GOT3 (cell line): ENCODE data around the gene ZNF892.
"Not testable (repeated sequence)": the region's sequence is repeated elsewhere in the genome, so short reads cannot be mapped to it uniquely, and the experiment has no call there.

ENCODE experiments used
- DNase-seq: peaks from one replicate; lab custom pipeline; 2025; ENCODE audit warnings: mixed read lengths; lab: John Stamatoyannopoulos, UW

ZNF892 gene

DNA sequence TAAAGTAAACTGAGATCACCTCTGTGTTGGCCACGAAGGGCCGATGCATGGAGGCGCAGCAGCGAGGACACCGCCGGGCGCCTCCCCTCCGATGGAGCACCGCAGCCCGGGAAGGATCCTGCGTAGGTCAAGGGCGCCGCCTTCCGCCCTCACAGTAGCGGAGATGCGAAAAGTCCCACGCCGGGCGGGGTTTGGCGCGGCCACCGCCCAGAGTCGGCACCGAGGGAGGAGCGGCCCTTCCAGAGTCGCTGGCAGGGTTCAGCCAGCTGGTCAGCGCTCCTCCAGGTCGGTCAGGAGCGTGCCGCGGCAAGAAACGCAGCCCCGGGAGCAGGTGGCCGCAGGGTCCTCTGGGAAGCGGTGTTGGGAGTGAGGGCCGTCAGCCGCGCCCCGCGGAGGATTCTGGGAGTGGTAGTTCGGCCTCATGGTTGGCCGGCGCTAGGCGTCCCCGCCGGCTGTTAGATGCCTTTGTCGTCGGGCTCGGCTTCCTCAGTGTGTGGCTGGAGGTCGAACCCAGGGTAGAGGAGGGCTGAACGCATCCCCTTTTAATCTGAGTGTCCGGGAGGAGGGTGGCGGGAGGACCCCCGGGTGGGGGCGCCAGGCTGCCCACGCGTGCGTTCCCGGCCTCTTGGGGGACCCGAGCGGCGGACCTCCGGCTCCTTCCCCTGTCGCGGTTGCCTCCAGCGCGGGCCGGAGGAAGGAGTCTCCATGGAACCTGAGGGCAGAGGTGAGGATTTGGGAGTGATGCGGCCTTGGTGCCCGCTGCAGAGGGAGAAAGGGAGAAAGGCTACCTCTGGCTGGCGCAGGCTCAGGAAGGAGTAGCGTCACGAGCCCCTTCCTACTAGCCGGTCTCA, at the start of gene ZNF892:
TSS of gene ZNF892 (plus strand) at position 411 of the 851 bp plus-strand sequence. CDS start at position 706, 295 bp downstream.
- peak; percentile 35 for DNase-seq

DNA sequence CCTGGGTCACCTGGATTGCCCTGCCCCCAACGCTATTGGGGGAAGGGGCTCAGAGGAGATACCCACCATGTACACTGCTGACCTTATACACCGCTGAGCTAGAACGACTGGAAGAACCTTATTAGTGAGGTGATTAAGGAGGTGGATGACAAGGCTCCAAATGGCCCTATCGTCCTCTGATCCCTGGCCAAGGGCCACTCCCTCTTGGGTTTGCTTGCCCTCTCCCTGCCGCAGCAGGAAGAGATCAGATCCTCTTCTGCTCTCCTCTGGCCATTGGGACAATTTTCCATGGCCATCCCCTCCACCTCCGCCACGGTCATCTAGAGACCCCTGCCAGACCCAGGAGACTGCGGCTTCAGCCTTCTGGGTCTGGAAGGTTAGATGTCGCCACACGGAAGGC, 48.9 kb upstream of the ZNF892 start:
- DNase-seq, result no peak

DNA sequence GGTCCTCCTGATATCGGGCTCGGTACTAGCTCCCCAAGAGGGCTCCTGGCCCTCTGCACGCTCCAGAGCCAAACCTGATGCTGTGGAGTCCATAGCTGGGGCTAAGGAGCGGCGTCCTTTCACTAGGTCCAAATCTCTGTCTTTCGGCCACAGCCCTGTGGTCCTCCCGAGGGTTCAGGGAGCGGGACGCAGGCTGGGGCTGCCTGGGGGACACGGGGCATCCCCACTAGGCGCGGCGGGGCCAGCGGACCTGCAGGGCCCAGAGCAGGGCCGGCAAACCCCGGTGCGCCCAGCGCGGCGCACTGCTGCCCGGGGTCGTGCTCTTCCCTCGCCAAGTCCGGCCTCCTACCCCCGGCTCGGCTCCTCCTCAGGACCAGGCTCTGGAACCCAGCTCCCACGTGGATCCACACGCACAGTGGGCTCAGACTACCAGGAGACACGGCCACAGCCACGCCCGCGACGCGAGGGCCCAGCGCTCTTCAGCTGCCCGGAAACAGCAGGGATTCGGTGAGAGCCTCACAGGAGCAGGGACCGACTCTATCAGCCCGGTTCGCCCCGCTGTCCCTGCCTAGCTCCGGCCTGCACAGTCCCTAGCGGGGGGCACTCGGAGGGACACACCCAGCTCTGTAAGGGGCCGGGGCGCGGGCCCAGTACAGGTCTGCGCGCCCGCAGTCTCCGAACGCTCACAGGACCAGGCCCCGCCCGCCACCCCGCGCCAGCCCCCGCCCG, 48.3 kb upstream of the ZNF892 start:
- DNase-seq, result peak; percentile 14

DNA sequence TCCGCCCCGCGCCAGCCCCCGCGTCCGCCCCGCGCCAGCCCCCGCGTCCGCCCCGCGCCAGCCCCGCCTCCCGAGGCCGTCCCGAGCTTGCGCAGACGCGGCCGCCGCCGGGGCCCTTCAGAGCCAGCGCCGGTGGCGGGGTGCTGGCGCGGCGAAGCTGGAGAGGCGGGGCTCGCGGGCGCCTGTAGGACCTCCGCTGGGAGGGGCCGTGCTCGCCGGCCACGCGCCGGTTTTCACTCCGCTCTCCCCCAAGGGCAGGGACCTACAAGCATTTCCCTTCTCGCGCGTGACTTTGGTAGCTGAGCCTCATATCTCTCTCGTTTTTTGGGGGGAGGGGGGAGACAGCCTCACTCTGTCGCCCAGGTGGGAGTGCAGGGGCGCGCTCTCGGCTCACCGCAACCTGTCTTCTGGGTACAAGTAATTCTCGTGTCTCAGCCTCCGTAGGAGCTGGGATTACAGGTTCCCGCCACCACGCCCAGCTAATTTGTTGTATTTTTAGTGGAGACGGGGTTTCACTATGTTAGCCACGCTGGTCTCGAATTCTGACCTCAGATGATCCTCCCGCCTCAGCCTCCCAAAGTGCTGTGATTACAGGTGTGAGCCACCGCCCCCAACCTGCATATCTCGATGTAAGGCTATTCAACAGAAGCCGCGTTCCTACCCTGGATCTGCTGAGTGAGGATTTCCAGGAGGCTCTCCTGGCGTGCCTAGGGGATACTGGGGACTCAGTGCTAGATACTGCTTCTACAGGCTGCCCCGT, 47.5 kb upstream of the ZNF892 start, which contains the start of gene ZNF514:
TSS of gene ZNF514 (minus strand) at position 159 of the 760 bp plus-strand sequence. CDS start 6,595 bp downstream, outside the sequence.
- DNase-seq, result peak; percentile 11

DNA sequence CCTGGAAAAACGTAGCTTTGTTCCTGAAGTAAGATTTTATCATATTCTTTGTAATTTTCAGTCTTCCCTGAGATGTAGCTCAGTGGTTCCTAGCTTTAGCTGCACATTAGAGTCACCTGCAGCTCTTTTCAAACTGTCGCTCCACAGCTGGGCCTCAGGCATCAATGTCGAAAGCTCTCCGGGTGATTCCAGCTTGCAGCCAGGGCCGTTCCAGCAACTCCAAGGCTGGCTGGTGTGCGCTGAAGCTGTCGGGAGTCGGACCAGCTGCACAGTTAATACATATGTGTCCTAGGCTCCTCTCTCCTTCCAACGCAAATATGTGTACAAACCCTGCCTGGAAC, 42.3 kb upstream of the ZNF892 start:
- DNase-seq, result no peak

DNA sequence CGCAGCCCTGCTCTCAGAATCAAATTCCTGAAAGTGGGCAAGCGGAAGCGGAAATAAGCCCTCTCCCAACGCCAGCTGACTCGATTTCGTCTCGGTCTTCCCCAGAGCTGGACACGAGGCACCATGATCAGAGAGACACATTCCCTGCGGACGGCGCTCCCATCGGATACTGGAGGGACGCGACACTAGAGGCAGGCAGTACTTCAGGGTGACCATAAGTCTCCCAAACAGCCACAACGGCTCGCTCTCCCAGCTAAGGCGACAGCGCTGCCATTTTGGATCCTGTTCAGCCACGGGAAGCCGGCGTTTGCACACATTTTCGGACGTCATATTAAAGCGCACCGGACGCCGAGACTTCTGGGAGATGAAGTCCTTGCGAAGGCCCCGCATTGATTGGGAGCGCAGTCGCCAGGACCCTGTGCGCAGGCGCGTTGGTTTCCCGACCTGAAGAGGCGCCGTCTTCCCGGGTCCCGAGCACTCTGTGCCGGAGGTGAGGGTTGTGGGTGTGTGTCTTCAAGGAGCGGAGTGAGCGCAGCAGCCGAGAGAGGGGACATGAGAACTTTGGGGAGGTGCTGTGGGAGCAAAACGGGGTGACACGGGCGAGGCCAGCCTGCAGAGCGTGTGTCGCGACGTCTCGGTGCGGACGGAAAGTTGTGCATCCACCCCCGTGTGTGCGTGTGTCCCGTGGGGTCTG, 41.8 kb upstream of the ZNF892 start, which contains the start of gene ZNF2:
TSS of gene ZNF2 (plus strand) at position 439 of the 694 bp plus-strand sequence. CDS start 10,418 bp downstream, outside the sequence.
- DNase-seq, result peak; percentile 81

DNA sequence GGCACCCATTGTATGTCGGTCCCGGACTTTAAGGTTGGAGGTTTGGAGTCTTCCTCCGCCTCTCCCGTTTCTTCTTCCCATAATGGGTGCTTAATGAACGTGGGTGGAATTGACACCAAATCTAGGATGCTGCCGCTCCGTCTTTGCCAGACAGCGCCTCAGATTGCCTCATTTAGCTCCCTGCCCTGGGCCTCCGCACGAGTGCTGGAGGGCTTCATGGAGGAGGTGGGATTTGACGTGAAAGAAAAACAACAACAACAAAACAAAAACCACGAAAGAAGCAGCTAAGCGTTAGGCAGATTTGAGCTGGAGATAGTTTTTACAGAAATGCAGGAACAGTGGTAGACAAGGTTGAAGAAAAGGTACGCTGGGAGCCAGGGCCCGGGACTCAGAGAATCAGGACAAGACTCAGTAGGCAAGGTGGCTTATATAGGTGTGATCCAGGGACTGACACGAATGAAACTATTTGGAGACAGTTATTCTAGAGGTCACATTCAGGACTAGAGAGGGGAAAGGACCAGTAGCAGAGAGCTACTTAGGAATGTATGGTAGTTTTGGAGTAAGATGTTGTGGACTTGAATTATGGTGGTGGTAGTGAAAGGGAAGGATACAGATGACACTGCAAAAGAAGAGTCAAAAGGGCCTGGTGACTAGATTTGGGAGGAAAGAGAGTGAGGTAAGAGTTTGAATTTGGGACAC, 41.1 kb upstream of the ZNF892 start:
- DNase-seq, result no peak

DNA sequence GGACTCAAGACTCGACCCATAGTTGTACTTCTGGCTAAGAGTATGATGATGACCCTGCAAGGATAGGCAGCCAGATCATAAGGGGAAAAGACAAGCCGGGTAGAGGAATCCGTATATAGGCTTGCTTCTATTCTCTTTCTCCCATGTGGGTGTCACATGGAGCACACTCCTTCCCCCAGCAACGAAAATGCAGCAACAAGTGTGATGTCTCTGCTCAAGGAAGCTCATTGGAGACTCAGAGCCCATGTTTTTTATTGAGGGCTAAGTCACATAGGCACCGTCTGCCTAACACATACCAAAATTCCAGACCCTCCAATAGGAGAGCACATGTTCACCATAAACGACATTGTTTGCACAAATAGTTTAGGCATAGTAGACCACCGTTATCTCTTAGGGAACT, 35.4 kb upstream of the ZNF892 start:
- DNase-seq, result no peak

DNA sequence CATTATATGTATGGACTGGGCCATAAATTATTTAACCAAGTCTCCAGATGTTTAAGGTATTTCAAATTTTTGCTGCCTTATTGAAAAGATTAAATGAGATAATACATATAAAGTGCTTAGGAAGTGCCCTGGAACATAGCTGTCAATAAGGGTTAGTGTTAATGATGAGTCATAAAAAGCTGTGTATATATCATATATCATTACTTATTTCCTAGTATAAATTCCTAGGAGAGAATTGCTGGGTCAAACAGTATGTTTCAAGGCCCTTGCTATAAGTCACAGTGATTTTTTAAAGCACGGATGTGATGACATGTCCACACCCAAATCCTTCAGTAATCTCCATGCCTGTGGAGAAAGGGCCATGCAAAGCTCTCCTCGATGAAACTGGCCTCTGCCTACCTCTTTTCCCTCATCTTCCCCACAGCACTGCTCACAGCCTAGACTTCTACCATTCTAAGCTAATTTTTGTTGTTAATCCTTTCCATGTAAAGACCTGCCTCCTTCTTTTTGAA, 33.2 kb upstream of the ZNF892 start:
- no peak for DNase-seq

DNA sequence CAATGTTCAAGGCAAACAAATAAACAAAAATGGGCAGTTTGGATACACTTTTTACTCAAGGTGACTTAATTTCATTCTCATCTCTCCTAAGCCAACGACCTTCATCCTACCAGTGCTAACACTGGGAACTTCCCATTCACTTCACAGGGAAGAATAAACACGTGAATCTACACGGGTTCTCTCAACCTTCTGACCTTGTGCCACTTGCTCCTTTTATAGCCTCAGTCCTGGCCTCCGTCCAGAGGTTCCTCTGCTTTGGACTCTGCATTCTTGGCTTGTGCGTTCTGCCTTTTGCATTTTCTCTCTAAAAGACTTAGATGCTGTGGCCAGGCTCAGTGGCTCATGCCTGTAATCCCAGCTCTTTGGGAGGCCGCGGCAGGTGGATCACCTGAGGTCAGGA, 27.9 kb upstream of the ZNF892 start:
- DNase-seq, result no peak

DNA sequence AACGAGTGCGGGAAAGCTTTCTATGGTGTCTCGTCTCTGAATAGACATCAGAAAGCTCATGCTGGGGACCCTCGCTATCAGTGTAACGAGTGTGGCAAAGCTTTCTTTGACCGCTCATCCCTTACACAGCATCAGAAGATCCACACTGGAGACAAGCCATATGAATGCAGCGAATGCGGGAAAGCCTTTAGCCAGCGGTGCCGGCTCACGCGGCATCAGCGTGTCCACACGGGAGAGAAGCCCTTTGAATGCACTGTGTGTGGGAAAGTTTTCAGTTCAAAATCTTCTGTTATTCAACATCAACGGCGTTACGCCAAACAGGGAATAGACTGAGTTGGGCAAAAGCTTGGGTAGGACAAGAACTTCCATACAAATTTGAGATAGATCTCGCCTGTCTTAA, 25.5 kb upstream of the ZNF892 start:
- DNase-seq, result no peak

DNA sequence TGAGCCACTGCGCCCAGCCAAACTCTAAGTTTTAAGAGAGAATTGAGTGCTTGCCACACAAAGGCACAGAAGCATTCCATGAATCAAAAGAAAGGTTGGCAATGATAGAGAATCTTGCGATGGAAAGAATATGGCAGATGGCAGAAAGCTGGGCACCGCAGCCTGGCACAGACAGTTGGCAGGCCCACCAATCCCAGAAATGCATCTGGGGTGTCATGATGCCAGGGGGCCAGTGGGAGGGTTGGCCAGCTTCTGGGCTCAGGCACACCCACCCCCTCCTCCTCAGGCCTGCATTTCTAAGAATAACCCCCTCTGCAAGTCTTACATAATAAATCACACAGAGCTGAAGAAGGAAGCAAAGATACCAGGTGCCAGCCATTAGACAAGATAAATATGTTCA, 22.1 kb upstream of the ZNF892 start:
- DNase-seq, result no peak

DNA sequence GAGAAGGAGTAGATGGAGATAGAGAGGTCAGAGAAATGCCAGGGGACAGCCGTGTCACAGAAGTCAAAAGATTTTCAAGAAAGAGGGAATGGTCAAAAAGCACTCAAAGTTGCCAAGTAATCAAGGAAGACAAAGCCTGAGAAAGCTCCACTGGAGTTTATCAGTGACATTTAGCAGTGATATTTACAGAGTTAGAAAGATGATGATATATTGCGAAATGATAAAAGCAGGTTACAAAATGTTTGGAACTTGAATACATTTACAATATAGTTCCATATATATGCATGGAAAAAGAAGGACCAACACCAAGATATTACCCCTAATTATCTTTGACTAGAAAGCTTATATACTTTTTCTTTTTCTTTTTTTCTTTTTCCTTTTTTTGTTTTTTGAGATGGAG, 21.3 kb upstream of the ZNF892 start:
- no peak for DNase-seq

DNA sequence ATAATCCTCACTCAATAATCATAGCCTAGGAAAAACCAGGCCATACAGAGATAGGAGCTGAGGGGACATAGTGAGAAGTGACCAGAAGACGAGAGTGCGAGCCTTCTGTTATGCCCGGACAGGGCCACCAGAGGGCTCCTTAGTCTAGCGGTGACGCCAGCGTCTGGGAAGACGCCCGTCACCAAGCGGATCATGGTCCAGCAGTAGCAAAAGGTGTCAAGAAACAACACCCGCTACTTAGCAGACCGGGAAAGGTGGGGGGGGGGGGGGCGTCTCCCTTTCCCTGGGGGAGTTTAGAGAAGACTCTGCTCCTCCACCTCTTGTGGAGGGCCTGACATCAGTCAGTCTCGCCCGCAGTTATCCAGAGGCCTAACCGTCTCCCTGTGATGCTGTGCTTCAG, 14.4 kb upstream of the ZNF892 start:
- not testable (repeated sequence) for DNase-seq

DNA sequence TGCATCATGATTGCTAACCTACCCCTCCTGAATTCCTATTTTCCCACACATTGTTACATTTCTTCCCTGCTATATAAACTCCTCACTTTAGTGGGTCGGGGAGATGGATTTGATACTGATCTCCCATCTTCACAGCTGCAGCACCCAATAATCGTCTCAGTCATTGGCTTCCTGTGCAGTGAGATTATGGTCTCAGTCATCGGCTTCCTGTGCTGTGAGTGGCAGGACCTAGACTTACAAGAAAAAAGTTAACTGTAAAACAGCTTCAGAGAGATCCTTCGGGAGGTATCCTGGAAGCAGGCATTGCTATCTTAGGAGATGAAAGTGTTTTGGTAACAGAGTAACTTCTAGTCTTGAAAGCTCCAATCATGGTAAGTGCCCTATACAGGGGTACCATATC, 3.4 kb upstream of the ZNF892 start:
- no peak for DNase-seq

DNA sequence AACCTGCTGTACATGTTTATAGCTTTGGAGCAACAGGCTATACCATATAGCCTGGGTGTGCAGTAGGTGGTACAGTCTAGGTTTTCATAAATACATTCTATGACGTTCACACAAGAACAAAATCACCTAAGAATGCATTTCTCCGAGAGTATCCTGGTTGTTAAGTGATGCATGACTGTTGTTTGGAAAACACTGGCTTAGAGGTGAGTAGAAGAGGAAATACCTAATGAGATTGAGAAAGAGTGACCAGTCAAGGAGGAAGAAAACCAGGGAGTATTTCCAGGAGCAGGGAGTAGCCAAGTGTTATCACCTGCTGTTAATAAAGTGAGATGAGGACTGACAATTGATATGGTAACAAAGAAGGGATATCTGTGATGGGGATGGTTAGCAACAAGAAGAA, 2.9 kb upstream of the ZNF892 start:
- no peak for DNase-seq

DNA sequence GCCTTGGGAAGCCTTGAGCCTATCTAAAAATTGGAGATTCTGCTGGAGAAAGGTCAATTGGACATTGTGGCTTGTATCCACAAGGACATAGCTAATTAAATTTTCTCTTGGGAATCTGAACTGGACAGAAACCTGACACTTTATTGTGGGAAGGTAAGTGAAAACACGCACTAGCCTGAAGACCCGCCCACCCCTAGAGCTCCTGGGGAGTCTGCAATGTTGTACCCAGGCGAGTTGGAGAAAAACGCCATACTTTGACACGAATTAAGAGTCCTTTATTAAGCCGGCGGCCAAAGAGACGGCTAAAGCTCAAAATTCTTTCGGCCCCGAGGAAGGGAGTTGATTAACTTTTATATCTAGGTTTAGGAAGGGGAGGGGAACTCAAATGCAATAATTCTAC, 1.2 kb upstream of the ZNF892 start:
- DNase-seq, result no peak

DNA sequence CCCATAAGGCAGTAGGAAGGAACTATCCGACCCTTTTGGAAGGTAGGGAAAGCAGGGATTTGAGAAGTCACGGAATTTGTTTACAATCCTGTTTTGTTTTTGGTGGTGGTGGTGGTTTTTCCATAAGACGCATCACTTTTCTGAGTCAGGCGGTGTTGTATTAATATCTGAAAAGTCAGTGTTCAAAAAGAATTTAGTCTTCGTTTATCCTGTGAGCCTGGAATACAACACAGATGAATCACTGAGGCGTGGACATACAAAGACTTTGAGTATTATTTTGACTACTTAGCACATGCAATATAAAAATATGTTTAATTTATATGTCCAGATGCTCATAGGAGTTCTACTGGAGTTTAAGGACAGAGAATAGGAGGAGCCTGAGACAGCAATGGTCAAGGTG, 785 bp downstream of the ZNF892 start:
- no peak for DNase-seq

DNA sequence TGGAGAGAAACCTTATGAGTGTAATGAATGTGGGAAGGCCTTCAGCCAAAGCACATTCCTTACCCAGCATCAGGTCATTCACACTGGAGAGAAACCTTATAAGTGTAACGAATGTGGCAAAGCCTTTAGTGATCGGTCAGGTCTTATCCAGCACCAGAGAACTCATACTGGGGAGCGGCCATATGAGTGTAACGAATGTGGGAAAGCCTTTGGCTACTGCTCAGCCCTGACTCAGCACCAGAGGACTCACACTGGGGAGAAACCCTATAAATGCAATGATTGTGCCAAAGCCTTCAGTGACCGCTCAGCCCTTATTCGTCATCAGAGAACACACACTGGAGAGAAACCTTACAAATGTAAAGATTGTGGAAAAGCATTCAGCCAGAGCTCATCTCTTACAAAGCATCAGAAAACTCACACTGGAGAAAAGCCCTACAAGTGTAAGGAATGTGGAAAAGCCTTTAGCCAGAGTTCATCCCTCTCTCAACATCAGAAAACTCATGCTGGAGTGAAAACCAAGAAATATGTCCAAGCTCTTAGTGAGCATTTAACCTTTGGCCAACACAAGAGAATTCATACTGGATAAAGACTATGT, 7.8 kb downstream of the ZNF892 start:
- no peak for DNase-seq

DNA sequence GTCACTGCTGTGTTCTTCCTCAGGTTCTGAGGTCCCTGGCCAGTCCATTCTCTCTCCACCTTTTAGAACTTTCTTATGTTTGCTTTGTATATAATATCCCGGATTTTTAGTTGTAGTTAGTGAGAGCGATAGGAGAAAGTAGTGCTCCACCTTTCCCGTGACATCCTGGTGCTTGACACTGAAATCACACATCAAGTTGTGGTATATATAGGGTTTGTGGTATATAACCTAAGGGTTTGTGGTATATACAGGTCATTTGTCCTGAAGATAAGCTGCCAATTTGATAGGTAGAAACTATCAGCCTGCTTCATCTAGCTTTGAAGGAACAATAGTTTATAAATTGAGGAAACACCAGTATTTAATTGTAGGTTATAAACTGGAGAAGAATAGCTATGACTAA, 13.1 kb downstream of the ZNF892 start:
- no peak for DNase-seq

DNA sequence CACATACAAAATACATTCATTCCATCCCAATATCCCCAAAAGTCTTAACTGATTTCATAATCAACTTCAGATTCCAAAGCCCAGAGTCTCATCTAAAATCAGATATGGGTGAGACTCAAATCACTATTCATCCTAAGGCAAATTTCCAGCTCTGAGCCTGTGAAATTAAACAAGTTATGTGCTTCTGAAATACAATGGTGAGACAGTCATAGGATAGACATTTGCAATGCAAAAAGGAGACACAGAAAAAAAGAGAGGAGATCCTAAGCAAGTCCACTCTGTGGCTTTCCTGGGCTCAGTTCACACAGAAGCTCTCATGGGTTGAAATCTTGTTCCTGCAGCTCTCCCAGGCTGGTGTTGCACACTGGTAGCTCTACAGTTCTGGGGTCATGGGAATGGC, 18.3 kb downstream of the ZNF892 start:
- DNase-seq, result no peak
